SU-DHL-6 (cell line): Measurements from ENCODE around the gene CX3CL1.

Experiments used
- CTCF ChIP-seq: fragments of 200-600 bp; sonication (generic); IDR thresholded peaks from one replicate; pipeline ENCODE4 v1.5.1; 2017; ENCODE audit warnings: antibody characterized with exemption, mild to moderate bottlenecking, low read length, moderate library complexity; ENCODE audit not compliant: insufficient read depth, poor library complexity, severe bottlenecking
- EZH2phosphoT487 ChIP-seq: fragments of 200-600 bp; sonication (generic), shearing (Covaris generic); conservative IDR thresholded peaks from 2 replicates; pipeline ENCODE4 v1.6.1; 2018; ENCODE audit warnings: mild to moderate bottlenecking, antibody characterized with exemption, low read length, moderate library complexity, mixed read lengths

GRCh38 chr16:57349212-57350031 is 22.9 kb upstream of the CX3CL1 start:
- TF ChIP-seq CTCF (no peak), EZH2phosphoT487 (no peak)
